B cell (primary cell): Measurements from ENCODE around the gene PRKCH. TPM values are rescaled to one million over a fixed set of nuclear protein-coding genes. Genes with fewer than 3 reads are reported as not detected.

ENCODE experiments used
- ATAC-seq: fragments of 200-7000 bp; cut with Tn5 transposase; one replicate; pipeline ENCODE4 v1.10.0; 2021; ENCODE audit warnings: low read depth, mild to moderate bottlenecking, moderate number of reproducible peaks, moderate library complexity
- CTCF ChIA-PET: fragments of 350-600 bp; sonication (Branson Sonifier 250); formaldehyde crosslinking; loops from one replicate; lab custom pipeline; 2021; ENCODE audit warnings: antibody characterized with exemption, inconsistent platforms; lab: Charles Lee
- POLR2A ChIA-PET: fragments of 350-600 bp; sonication (Branson Sonifier 250); formaldehyde crosslinking; loops from one replicate; lab custom pipeline; 2021; ENCODE audit warnings: antibody characterized with exemption; lab: Charles Lee
- DNase-seq: peaks from one replicate; pipeline ENCODE4 v3.0.0; 2013
- H2AFZ ChIP-seq: 2 replicates; pipeline ENCODE4 v1.6.1; 2012; ENCODE audit warnings: mild to moderate bottlenecking, low read depth, low read length; ENCODE audit not compliant: insufficient read depth, poor library complexity, severe bottlenecking
- H3K27ac ChIP-seq, 2 donors: 1 replicate in 1 of 2; 2 replicates in 1 of 2; pipeline ENCODE4 v1.5.1; 2012 to 2013; ENCODE audit warnings: low read length in 2 of 2, mild to moderate bottlenecking in 2 of 2, moderate library complexity in 1 of 2
- H3K27me3 ChIP-seq, 4 experiments: fragments of 200-600 bp in 1 of 4; sonication (generic) in 1 of 4; replicated peaks in 1 of 4; 1 replicate in 2 of 4; 2 replicates in 2 of 4; pipeline versions ENCODE4 v1.6.1 to v1.7.0; 2013 to 2016; ENCODE audit warnings: low read length in 3 of 4, mild to moderate bottlenecking in 2 of 4, mixed read lengths in 1 of 4, moderate library complexity in 1 of 4; ENCODE audit not compliant: insufficient read depth in 4 of 4, control insufficient read depth in 3 of 4; ENCODE audit errors: control extremely low read depth in 1 of 4
- H3K36me3 ChIP-seq, 2 experiments: replicated peaks in 1 of 2; 1 replicate in 1 of 2; 2 replicates in 1 of 2; pipeline versions ENCODE4 v1.6.1 to v1.7.1; 2013; ENCODE audit warnings: low read length in 1 of 2; ENCODE audit not compliant: insufficient read depth in 2 of 2, control insufficient read depth in 1 of 2; ENCODE audit errors: control extremely low read depth in 1 of 2, extremely low read depth in 1 of 2
- H3K4me1 ChIP-seq, 2 donors: fragments of 200-600 bp in 1 of 2; sonication (generic) in 1 of 2; 1 replicate in 1 of 2; 2 replicates in 1 of 2; pipeline versions ENCODE4 v1.5.1 to v1.6.1; 2013 to 2017; ENCODE audit warnings: low read length in 2 of 2; ENCODE audit not compliant: control insufficient read depth in 2 of 2, insufficient read depth in 2 of 2
- H3K4me2 ChIP-seq: replicated peaks from 2 replicates; pipeline ENCODE3; 2012; ENCODE audit warnings: mild to moderate bottlenecking, low read depth, low read length; ENCODE audit not compliant: poor library complexity, severe bottlenecking
- H3K4me3 ChIP-seq, 5 experiments: fragments of 200-600 bp in 1 of 5; sonication (generic) in 1 of 5; 1 replicate in 3 of 5; 2 replicates in 2 of 5; pipeline versions ENCODE4 v1.5.1 to v1.7.0; 2011 to 2016; ENCODE audit warnings: low read length in 4 of 5, mild to moderate bottlenecking in 4 of 5, low read depth in 2 of 5, control low read depth in 1 of 5, moderate library complexity in 1 of 5; ENCODE audit not compliant: insufficient read depth in 1 of 5; ENCODE audit errors: control extremely low read depth in 1 of 5, extremely low read depth in 1 of 5
- H3K79me2 ChIP-seq: fragments of 200-600 bp; sonication (generic); one replicate; pipeline ENCODE4 v1.6.0; 2016; ENCODE audit warnings: low read length; ENCODE audit not compliant: control insufficient read depth, insufficient read depth
- H3K9ac ChIP-seq: fragments of 200-600 bp; sonication (generic); 2 replicates; pipeline ENCODE4 v1.6.1; 2017; ENCODE audit warnings: mild to moderate bottlenecking, low read length, moderate library complexity
- H3K9me3 ChIP-seq, 3 donors: one replicate each; pipeline versions ENCODE4 v1.6.1 to v1.7.1; 2013; ENCODE audit warnings: low read length in 2 of 3; ENCODE audit not compliant: control insufficient read depth in 2 of 3, insufficient read depth in 1 of 3; ENCODE audit errors: control extremely low read depth in 1 of 3
- H4K20me1 ChIP-seq: 2 replicates; pipeline ENCODE4 v1.6.0; 2012; ENCODE audit warnings: mild to moderate bottlenecking, low read length; ENCODE audit not compliant: insufficient read depth, control insufficient read depth, poor library complexity, severe bottlenecking
- H3K27ac Mint-ChIP-seq: one replicate; pipeline ENCODE4 v1.8.0; 2021; ENCODE audit warnings: mixed read lengths
- H3K27me3 Mint-ChIP-seq: one replicate; pipeline ENCODE4 v1.8.0; 2021; ENCODE audit warnings: mixed read lengths
- H3K4me1 Mint-ChIP-seq: one replicate; pipeline ENCODE4 v1.8.0; 2021; ENCODE audit warnings: mixed read lengths
- H3K4me3 Mint-ChIP-seq: one replicate; pipeline ENCODE4 v1.8.0; 2021; ENCODE audit warnings: mixed read lengths
- H3K9me3 Mint-ChIP-seq: one replicate; pipeline ENCODE4 v1.8.0; 2022; ENCODE audit warnings: mixed read lengths; ENCODE audit not compliant: insufficient read depth
- EZH2 ChIP-seq: IDR thresholded peaks from 2 replicates; pipeline ENCODE4 v1.6.1; 2012; ENCODE audit warnings: borderline replicate concordance, low read depth, mild to moderate bottlenecking, moderate library complexity, low read length; ENCODE audit not compliant: insufficient read depth, poor library complexity, severe bottlenecking
- WGBS: methylation state at CpG from one replicate; pipeline ENCODE4 v1.1.5; 2013; ENCODE audit warnings: missing lambda C conversion rate; ENCODE audit not compliant: insufficient coverage; 5-methylcytosine and 5-hydroxymethylcytosine counted together
- intact Hi-C: fragments of 100-400 bp; cut with micrococcal nuclease; formaldehyde crosslinking; loops from one replicate; pipeline ENCODE4 v1.10.0; 2022
- polyA plus RNA-seq: library from polyadenylated mRNA; depleted of rRNA; stranded (reverse); fragments of >200 nt; gene quantifications from 2 replicates; pipeline ENCODE4 v1.2.3, GENCODE V29; 2012
- total RNA-seq, 2 donors: library from RNA; stranded (reverse); fragments of 120-200 nt in 1 of 2; gene quantifications; 1 replicate in 1 of 2; 2 replicates in 1 of 2; pipeline versions ENCODE4 v1.2.3 to v1.2.4, GENCODE V29; 2013 to 2022
- TF ChIP-seq, protein P1 (sequence below): fragments of 200-600 bp; IDR thresholded peaks from one replicate; pipeline ENCODE4 v1.8.0; 2022; ENCODE audit warnings: antibody characterized with exemption, mild to moderate bottlenecking

PRKCH gene
- total and polyA plus RNA-seq, 2 donors (not counting 1 experiment from before 2014, with no cell fraction given): 2.0 to 5.0 TPM

DNA sequence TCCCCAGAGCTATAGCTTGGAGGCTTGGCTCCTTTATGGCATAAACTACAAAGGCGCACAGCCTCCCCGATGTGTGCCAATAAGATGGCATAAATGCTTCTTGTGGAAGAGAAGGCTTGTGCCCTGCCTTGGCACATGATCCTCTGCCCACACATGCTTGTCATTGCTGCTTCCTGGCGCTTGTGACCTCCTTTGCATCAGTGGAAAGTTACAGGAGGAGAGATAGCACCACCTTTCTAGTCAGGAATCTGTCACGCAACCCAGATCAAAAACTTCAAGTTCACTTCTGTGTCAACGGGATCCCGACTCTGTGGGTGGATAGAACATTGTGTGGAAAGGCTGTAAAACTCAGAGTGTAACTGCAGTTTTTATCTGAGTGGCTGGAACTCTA, 190.2 kb downstream of the PRKCH start:
- Histone ChIP-seq H4K20me1 (no peaks in the 10 kb centered on the region), H3K4me1 (peaks cover 24 to 44% of the 10 kb centered on the region in 2 donors), H3K27me3 (no peaks in the 10 kb centered on the region), H3K79me2 (no peaks in the 10 kb centered on the region), H3K27ac (peak overlapping the region in 1 of 2 donors; percentile 39), H3K4me3 (no peak overlapping the region), H3K9ac (no peak overlapping the region), H3K36me3 (no peaks in the 10 kb centered on the region), H3K4me2 (peak overlapping the region; percentile 2), H2AFZ (peak overlapping the region; percentile 43), H3K9me3 (no peaks in the 10 kb centered on the region)
- Mint-ChIP-seq H3K4me1 (peaks cover 47% of the 10 kb centered on the region), H3K27ac (peak overlapping the region; percentile 59), H3K27me3 (no peaks in the 10 kb centered on the region), H3K4me3 (no peak overlapping the region), H3K9me3 (no peaks in the 10 kb centered on the region)
- ChIA-PET POLR2A (interaction anchor here (0.7 kb wide), 2 partner anchors 17 to 36 kb away, joined by 5 to 9 read pairs; no protein-coding TSS in a partner anchor), CTCF (interaction anchor here (1.4 kb wide), 1 partner anchor 220 kb away, joined by 3 read pairs; no protein-coding TSS in a partner anchor)
- ATAC-seq (no peak), DNase-seq (peak; percentile 30)
- 80% methylated on average over 3 of the region's 6 CpGs for WGBS
- intact Hi-C loops: loop anchor here (2.0 kb wide), 1 partner anchor 13 kb away; no protein-coding TSS in a partner anchor
- TF ChIP-seq EZH2: no peak
- TF ChIP-seq, protein P1, sequence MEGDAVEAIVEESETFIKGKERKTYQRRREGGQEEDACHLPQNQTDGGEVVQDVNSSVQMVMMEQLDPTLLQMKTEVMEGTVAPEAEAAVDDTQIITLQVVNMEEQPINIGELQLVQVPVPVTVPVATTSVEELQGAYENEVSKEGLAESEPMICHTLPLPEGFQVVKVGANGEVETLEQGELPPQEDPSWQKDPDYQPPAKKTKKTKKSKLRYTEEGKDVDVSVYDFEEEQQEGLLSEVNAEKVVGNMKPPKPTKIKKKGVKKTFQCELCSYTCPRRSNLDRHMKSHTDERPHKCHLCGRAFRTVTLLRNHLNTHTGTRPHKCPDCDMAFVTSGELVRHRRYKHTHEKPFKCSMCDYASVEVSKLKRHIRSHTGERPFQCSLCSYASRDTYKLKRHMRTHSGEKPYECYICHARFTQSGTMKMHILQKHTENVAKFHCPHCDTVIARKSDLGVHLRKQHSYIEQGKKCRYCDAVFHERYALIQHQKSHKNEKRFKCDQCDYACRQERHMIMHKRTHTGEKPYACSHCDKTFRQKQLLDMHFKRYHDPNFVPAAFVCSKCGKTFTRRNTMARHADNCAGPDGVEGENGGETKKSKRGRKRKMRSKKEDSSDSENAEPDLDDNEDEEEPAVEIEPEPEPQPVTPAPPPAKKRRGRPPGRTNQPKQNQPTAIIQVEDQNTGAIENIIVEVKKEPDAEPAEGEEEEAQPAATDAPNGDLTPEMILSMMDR: no peak

DNA sequence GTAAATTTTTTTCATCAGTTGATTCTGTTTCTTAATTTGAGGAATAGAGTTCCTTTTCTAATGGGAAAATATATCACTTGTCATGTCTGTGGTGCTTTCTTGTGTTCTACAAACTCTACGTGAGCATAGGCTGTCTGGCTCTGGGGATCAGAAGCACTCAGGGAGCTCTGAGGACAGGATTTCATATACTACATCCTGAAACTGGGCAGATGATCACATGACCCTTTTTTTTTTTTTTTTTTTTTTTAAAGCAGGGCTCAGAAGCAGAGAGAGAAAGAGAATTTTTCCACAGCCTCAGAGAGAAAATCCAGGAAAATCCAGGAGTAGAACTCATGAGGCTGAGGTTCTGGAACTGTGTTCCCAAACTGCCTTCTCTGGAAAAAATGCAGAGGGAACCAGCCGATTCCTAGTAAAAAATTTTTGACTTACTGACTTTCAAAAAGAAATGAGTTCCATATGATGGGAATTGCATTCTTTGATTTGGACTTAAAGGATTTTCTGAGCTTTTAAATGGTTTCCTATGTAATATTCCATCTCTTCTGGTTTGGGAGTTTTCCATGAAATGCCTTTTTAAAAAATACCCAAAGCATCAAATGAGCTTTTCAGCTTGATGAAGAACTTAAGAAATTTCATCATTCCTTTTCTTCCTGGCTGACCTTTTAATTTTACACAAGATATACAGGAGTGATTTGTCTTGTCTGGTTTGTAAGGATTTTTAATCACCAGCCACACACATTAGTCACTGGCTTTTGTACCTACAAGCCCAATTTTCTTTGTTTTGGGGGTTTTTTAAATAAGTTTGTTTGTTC, 190.9 kb downstream of the PRKCH start:
- Histone ChIP-seq H3K9me3 (no peaks in the 10 kb centered on the region), H3K4me1 (peaks cover 18 to 37% of the 10 kb centered on the region in 2 donors), H2AFZ (peak overlapping the region; percentile 43), H3K27me3 (no peaks in the 10 kb centered on the region), H3K9ac (no peak overlapping the region), H3K27ac (peak overlapping the region in 1 of 2 donors; percentile 39), H3K36me3 (no peaks in the 10 kb centered on the region), H4K20me1 (no peaks in the 10 kb centered on the region), H3K4me3 (no peak overlapping the region), H3K4me2 (no peak overlapping the region), H3K79me2 (no peaks in the 10 kb centered on the region)
- CTCF ChIA-PET: interaction anchor here (0.8 to 1.4 kb wide), 4 partner anchors 12 to 219 kb away, joined by 3 read pairs; no protein-coding TSS in a partner anchor
- TF ChIP-seq EZH2: no peak
- TF ChIP-seq, protein P1: no peak
- Mint-ChIP-seq H3K27ac (peak overlapping the region; percentile 59), H3K27me3 (no peaks in the 10 kb centered on the region), H3K9me3 (no peaks in the 10 kb centered on the region), H3K4me3 (no peak overlapping the region), H3K4me1 (peaks cover 41% of the 10 kb centered on the region)
- intact Hi-C loops: no loop called here
- ATAC-seq (no peak), DNase-seq (no peak)
- WGBS: 100% methylated on average over 1 of the region's 2 CpGs
- POLR2A ChIA-PET: interaction anchor here (0.7 kb wide), 2 partner anchors 16 to 37 kb away, joined by 5 to 9 read pairs; no protein-coding TSS in a partner anchor
